PC-9 (cell line): Measurements from ENCODE around the gene LGR6.

Experiments
- EZH2 ChIP-seq: fragments of 200-600 bp; sonication (generic); IDR thresholded peaks from 2 replicates; pipeline ENCODE4 v1.8.0; 2017; ENCODE audit warnings: antibody characterized with exemption, low read depth
- TF ChIP-seq, protein P1 (sequence below): fragments of 200-600 bp; sonication (generic); conservative IDR thresholded peaks from 2 replicates; pipeline ENCODE4 v1.6.1; 2017; ENCODE audit warnings: mixed run types, antibody characterized with exemption, mild to moderate bottlenecking, moderate library complexity

DNA sequence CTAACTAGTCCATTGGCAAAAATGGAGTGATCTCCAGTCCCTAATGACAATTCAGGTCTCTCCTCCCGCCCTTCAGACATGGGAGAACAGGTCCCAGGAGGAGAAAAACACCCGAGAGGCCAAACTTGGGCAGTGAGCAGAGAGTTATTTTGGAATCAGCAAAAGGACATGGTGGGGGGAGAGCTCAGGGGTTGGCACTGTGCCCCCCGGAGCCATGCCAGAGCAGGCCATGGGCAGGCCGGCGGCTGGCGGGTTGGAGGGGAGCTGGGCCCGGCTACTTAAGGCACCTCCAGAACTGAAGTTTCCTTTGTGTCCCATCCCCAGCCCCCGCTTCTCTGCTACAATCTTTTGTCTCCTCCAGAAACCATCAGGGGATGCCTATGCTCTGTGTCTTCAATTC, 7.1 kb downstream of the LGR6 start:
- TF ChIP-seq, protein P1, sequence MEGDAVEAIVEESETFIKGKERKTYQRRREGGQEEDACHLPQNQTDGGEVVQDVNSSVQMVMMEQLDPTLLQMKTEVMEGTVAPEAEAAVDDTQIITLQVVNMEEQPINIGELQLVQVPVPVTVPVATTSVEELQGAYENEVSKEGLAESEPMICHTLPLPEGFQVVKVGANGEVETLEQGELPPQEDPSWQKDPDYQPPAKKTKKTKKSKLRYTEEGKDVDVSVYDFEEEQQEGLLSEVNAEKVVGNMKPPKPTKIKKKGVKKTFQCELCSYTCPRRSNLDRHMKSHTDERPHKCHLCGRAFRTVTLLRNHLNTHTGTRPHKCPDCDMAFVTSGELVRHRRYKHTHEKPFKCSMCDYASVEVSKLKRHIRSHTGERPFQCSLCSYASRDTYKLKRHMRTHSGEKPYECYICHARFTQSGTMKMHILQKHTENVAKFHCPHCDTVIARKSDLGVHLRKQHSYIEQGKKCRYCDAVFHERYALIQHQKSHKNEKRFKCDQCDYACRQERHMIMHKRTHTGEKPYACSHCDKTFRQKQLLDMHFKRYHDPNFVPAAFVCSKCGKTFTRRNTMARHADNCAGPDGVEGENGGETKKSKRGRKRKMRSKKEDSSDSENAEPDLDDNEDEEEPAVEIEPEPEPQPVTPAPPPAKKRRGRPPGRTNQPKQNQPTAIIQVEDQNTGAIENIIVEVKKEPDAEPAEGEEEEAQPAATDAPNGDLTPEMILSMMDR = no peak
- TF ChIP-seq EZH2 = no peak
